GM21381 (cell line): ENCODE data around the gene SLC27A2.
A peak's percentile ranks its signal among the peaks of the same experiment; 100 is the strongest.
"Not testable (repeated sequence)": the region's sequence is repeated elsewhere in the genome, so short reads cannot be mapped to it uniquely, and the experiment has no call there.

Source experiments
- ATAC-seq: cut with Tn5 transposase; IDR thresholded peaks from one replicate; pipeline ENCODE4 v1.9.1; 2021; ENCODE audit warnings: mild to moderate bottlenecking, moderate library complexity; ENCODE audit not compliant: unreplicated experiment

The SLC27A2 gene

GRCh38 chr15:50163719-50164410 lies 18.1 kb upstream of the SLC27A2 start:
- no peak for ATAC-seq

DNA sequence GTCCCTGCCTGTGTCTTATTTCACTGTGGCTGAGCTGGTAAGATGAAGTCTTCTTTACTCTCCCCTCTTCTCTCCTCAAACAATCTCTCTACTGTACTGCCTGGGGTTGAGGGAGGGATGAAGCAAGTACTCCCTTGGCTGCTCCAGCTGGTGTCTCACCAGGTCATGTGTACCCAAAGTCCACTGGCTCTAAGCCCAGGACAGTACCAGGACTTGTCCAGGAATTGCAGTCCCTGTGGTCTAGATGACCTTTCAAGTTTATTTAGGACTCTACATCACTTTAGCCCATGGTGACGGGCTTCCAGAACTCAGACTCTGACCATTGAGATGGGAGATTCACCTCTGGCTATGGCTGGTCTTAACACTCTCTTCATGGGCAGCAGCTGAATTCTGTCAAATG lies 17.5 kb upstream of the SLC27A2 start:
- no peak for ATAC-seq

DNA sequence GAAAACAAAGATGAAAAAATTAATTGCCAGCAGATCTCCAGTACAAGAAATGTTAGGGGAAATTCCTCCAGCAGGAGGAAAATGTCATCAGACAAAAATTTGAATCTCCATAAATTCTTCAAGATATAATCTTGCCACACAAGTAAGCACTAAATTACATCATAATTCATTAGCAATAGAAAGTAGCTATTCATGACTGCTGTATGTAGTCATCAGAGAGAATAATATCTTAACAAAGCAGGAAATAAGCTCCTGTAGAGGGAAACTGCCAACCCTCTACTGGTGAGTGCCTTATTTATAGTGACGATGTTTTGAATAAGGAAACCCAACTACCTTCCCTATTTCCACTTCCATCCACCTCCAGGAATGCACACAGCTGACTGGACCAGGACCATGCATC lies 15.8 kb upstream of the SLC27A2 start:
- ATAC-seq: no peak

DNA sequence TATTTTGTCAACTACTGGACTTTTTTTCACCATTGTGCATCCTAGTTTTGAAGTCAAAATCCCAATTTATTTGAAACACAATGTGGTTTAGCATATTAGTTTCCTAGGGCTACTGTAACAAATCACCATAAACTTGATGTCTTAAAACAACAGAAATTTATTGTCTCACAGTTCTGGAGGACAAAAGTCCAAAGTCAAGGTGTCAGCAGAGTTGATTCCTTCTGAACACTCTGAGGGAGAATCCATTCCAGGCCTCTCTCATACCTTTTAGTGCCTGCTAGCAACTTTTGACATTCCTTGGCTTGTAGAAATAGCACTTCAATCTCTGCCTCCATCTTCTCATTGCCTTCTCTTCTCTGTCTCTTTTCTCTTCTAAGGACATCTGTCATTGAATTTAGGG lies 14.9 kb upstream of the SLC27A2 start:
- no peak for ATAC-seq

DNA sequence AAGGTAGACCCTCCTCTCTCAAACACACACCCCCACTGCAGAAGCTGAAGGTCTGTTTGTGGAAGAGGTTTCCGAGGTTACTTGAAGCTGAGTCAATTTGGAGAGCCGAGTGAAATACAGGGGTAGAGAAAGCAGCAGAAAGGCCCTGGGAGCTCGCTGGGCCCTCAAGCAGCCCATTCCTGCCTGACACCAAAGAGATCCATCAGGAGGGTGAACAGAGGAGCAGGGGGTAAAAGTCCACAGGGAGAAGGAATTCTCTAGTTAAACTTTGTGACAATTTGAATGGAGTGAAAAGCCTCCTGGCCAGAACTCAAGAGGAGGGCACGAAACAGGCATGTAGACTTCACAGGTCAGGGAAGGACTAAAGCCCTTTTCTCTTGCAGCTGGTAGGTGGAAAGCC lies 13.6 kb upstream of the SLC27A2 start:
- no peak for ATAC-seq

GRCh38 chr15:50168783-50169411 lies 13.1 kb upstream of the SLC27A2 start:
- no peak for ATAC-seq

GRCh38 chr15:50172360-50172895 lies 9.6 kb upstream of the SLC27A2 start:
- ATAC-seq: not testable (repeated sequence)

GRCh38 chr15:50176869-50177268 lies 5.1 kb upstream of the SLC27A2 start:
- ATAC-seq: no peak

- ATAC-seq: no peak
Measured at GRCh38 chr15:50180091-50180490, 1.9 kb upstream of the SLC27A2 start.

GRCh38 chr15:50180582-50180981 lies 1.4 kb upstream of the SLC27A2 start:
- ATAC-seq: no peak

DNA sequence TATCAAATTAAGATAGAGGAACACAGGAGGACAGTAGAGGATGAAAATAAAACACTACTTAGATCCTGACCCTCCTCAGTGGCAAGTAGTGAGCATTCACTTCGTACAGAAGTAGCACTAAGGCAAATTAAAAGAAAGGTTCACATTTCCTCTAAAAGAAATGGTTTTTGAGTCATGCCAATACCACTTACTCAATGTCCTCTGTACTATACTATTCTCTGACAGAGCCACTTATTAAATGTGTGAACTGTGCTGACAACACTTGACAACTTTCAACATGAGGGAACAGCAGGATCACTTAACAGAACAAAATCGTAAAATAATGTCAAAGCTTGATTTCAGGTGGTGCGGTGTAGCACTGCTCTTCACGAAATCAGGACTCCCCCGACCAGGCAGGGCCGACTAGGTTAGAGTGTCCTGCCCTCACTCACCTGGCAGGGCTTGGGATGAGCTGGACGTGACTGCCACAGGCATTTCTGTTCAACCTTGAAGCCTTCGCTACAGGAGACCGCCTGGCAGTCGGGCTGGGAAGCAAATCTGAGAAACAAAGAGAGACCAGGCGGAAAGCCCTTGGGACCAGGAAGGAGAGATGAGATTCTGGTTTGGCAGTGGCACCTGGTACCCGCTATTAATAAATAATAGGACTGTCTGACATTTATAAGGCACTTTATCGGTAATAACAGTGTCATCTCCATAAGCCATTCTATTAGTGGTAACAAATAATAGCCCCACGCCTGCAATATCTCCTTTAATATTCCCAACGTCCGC lies 611 bp upstream of the SLC27A2 start:
- no peak for ATAC-seq

- ATAC-seq: peak; percentile 54
Measured at GRCh38 chr15:50182219-50183013, 420 bp downstream of the SLC27A2 start.

GRCh38 chr15:50183112-50183794 lies 1.3 kb downstream of the SLC27A2 start:
- ATAC-seq: peak; percentile 47

GRCh38 chr15:50184863-50185504 lies 3.0 kb downstream of the SLC27A2 start:
- ATAC-seq: no peak

DNA sequence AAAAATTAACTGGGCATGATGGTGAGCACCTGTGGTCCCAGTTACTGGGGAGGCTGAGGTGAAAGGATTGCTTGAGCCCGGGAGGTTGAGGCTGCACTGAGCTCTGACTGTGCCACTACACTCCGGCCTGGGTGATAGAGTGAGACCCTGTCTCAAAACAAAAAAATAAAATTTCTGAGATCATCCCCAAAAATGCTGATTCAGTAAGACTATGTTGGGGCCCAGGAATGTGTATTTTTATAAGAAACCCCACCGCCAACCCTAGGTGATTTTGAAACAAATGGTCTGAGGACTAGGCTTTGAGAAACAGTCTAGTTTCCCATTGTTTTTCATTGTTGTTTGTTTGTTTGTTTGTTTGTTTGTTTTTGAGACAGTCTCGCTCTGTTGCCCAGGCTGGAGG lies 4.1 kb downstream of the SLC27A2 start:
- no peak for ATAC-seq

DNA sequence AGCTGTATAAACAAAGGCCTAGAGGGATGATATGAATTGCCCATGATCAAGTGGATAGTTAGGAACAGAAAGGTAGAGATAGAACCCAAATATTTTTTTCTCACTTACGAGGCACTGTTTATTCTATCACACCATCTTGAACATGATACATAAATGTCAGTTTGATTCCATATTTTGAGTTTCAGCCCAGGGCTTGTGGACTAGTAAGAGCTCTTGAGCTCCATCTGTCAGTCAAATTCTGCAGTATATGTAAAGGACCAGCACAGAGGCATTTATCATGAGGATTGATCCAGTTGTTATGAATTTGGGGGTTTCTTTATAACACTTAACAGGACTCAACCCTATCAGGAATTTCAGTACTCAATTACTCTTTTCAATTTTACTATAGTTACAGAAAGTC lies 4.8 kb downstream of the SLC27A2 start:
- ATAC-seq: no peak

GRCh38 chr15:50187525-50187924 lies 5.5 kb downstream of the SLC27A2 start:
- ATAC-seq: no peak

DNA sequence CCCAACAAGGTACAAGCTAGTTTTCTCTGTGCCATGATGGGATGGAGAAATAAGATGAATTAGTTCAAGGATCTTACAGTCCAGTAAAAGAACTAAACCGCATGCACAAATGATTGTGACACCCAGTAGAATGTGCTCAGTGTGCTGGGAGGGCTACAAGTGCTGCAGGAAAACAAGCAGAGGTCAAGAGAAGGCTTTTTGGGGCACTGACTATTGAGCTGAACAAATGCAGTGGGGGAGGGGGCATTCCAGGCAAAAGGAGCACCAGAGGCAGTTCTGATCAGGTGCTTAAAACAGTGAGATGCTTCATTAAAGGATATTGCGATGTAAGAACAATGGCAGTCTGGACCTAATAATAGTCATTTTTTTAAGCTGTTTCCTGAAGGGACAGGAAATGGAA lies 6.0 kb downstream of the SLC27A2 start:
- no peak for ATAC-seq

- ATAC-seq: not testable (repeated sequence)
Measured at GRCh38 chr15:50188793-50189192, 6.8 kb downstream of the SLC27A2 start.

- no peak for ATAC-seq
Measured at GRCh38 chr15:50189633-50190032, 7.6 kb downstream of the SLC27A2 start.
